HepG2 (cell line): ENCODE data around the gene ARL10. TPM values are rescaled to one million over a fixed set of nuclear protein-coding genes. Genes with fewer than 3 reads are reported as not detected.

Source experiments
- ATF2 ChIP-seq: sonication (generic); formaldehyde crosslinking; IDR thresholded peaks from 2 replicates; pipeline ENCODE4 v1.4.0; 2020; ENCODE audit warnings: missing genetic modification reagents
- BCL3 ChIP-seq: sonication (generic); formaldehyde crosslinking; IDR thresholded peaks from 2 replicates; pipeline ENCODE4 v1.5.1; 2020; ENCODE audit warnings: mild to moderate bottlenecking, missing genetic modification reagents, moderate library complexity
- CENPBD1 ChIP-seq: sonication (generic); formaldehyde crosslinking; IDR thresholded peaks from 2 replicates; pipeline ENCODE4 v1.8.0; 2022; ENCODE audit warnings: missing genetic modification reagents, low read depth, mild to moderate bottlenecking, borderline replicate concordance
- IRX3 ChIP-seq: sonication (generic); formaldehyde crosslinking; IDR thresholded peaks from 2 replicates; pipeline ENCODE4 v1.8.1; 2023; ENCODE audit warnings: mild to moderate bottlenecking, low read depth, missing genetic modification reagents, borderline replicate concordance
- MIER3 ChIP-seq: IDR thresholded peaks from 2 replicates; pipeline ENCODE4 v1.6.1; 2016; ENCODE audit warnings: missing compliant biosample characterization, borderline replicate concordance
- MXD4 ChIP-seq: IDR thresholded peaks from 2 replicates; pipeline ENCODE4 v1.6.1; 2016; ENCODE audit warnings: mild to moderate bottlenecking, missing biosample characterization, missing genetic modification reagents
- ZNF180 ChIP-seq: sonication (generic); formaldehyde crosslinking; IDR thresholded peaks from 2 replicates; pipeline ENCODE4 v1.4.0; 2020; ENCODE audit warnings: low read depth, missing genetic modification reagents, borderline replicate concordance
- polyA plus RNA-seq, 8 experiments: library from polyadenylated mRNA; depleted of rRNA in 3 of 8; stranded (reverse) in 7 of 8; unstranded in 1 of 8; fragments of >200 nt; fragmentation: Illumina TruSeq in 4 of 8; extraction: Trizol in 4 of 8; gene quantifications; 2 replicates each; pipeline versions ENCODE4 v1.2.1 to v1.2.3, GENCODE V29; 2011 to 2016; ENCODE audit warnings: low read depth in 4 of 8, missing spikeins in 1 of 8, mixed read lengths in 1 of 8; ENCODE audit not compliant: insufficient read depth in 1 of 8
- total RNA-seq, 5 experiments: library from RNA; depleted of rRNA; stranded (reverse); fragments of >200 nt; fragmentation: Illumina TruSeq; extraction: Trizol; gene quantifications; 2 replicates each; pipeline ENCODE4 v1.2.3, GENCODE V29; 2016; ENCODE audit warnings: low read depth in 1 of 5

ARL10 gene
- total and polyA plus RNA-seq, 2 of the 13 experiments (the other 11 are each of a cell fraction or from before 2014, with no cell fraction given): 0.18 to 0.50 TPM

GRCh38 chr5:176371621-176372539 is 6.6 kb downstream of the ARL10 start (continued):
- TF ChIP-seq ZNF180 (CRISPR knock-in tag) (no peak), BCL3 (CRISPR knock-in tag) (0 out of 2 replicates have a peak, but pooled peaks have one; percentile 44), IRX3 (no peak), CENPBD1 (CRISPR knock-in tag) (no peak), ATF2 (peak; percentile 75; the same call in 1 of the 2 replicates), MIER3 (CRISPR knock-in tag) (0 out of 2 replicates have a peak, but pooled peaks have one; percentile 28), MXD4 (CRISPR knock-in tag) (no peak)
- TF ChIP-seq, all 625 proteins: peak for 40
